Peyer's patch (tissue), 4 donors: ENCODE data around the gene GOSR2. TPM values are rescaled to one million over a fixed set of nuclear protein-coding genes. Genes with fewer than 3 reads are reported as not detected.

ENCODE experiments used
- DNase-seq, 3 donors: peaks; one replicate each; pipeline ENCODE4 v3.0.0-alpha.2; 2017 to 2019
- H3K27ac ChIP-seq, 4 donors: fragments of 200-600 bp; sonication (generic); one replicate each; pipeline ENCODE4 v1.5.1; 2016 to 2019
- H3K27me3 ChIP-seq, 2 donors: fragments of 200-600 bp; sonication (generic); one replicate each; pipeline ENCODE4 v1.5.1; 2019
- H3K36me3 ChIP-seq, 3 donors: fragments of 200-600 bp; sonication (generic); one replicate each; pipeline ENCODE4 v1.5.1; 2016 to 2019
- H3K4me1 ChIP-seq, 4 donors: fragments of 200-600 bp; sonication (generic); one replicate each; pipeline ENCODE4 v1.5.1; 2016 to 2019
- H3K4me3 ChIP-seq, 4 donors: fragments of 200-600 bp; sonication (generic); 1 replicate in 3 of 4; 2 replicates in 1 of 4; pipeline ENCODE4 v1.5.1; 2016 to 2019; ENCODE audit warnings: mild to moderate bottlenecking in 1 of 4
- H3K9me3 ChIP-seq, 4 donors: fragments of 200-600 bp; sonication (generic); one replicate each; pipeline ENCODE4 v1.5.1; 2016 to 2019; ENCODE audit warnings: mild to moderate bottlenecking in 1 of 4
- CTCF ChIP-seq, 6 experiments: fragments of 450-650 bp in 4 of 6; fragments of 200-600 bp in 2 of 6; sonication (generic) in 1 of 6; IDR thresholded peaks; one replicate each; pipeline ENCODE4 v1.5.1; 2017 to 2019; ENCODE audit warnings: antibody characterized with exemption in 6 of 6, mild to moderate bottlenecking in 3 of 6, moderate library complexity in 1 of 6
- POLR2A ChIP-seq, 2 donors: fragments of 450-650 bp; IDR thresholded peaks; one replicate each; pipeline ENCODE4 v1.5.1; 2017; ENCODE audit warnings: antibody characterized with exemption in 2 of 2, mild to moderate bottlenecking in 2 of 2, moderate library complexity in 2 of 2
- total RNA-seq, 4 donors: library from RNA; depleted of rRNA; stranded (reverse); fragments of >200 nt; gene quantifications; one replicate each; pipeline ENCODE4 v1.1.0, GENCODE V29; 2016

The GOSR2 gene
- total RNA-seq, 4 donors from 2014 or later = 77.6 to 148 (median 121) TPM

GRCh38 chr17:46894476-46895151 is 28.3 kb upstream of the GOSR2 start:
- Histone ChIP-seq H3K9me3 (no peaks in the 10 kb centered on the region), H3K36me3 (no peaks in the 10 kb centered on the region), H3K4me3 (no peak overlapping the region), H3K4me1 (no peaks in the 10 kb centered on the region), H3K27ac (no peak overlapping the region), H3K27me3 (no peaks in the 10 kb centered on the region)
- no peak for TF ChIP-seq CTCF (IDR thresholded peaks at IDR 0.05)
- no peak for TF ChIP-seq POLR2A (IDR thresholded peaks at IDR 0.05)
- no peak for DNase-seq

- no peaks in the 10 kb centered on the region for H3K9me3 ChIP-seq
- no peaks in the 10 kb centered on the region for H3K4me1 ChIP-seq
- H3K36me3 ChIP-seq = no peaks in the 10 kb centered on the region
- DNase-seq = no peak
- no peak for TF ChIP-seq POLR2A (IDR thresholded peaks at IDR 0.05)
- no peak overlapping the region for H3K4me3 ChIP-seq
- H3K27ac ChIP-seq = no peak overlapping the region
- no peaks in the 10 kb centered on the region for H3K27me3 ChIP-seq
These were observed 27.8 kb upstream of the GOSR2 start for GRCh38 chr17:46895171-46895570.

GRCh38 chr17:46896991-46897390 is 26.0 kb upstream of the GOSR2 start:
- Histone ChIP-seq H3K4me1 (no peaks in the 10 kb centered on the region), H3K36me3 (no peaks in the 10 kb centered on the region), H3K27me3 (no peaks in the 10 kb centered on the region), H3K4me3 (no peak overlapping the region), H3K9me3 (no peaks in the 10 kb centered on the region), H3K27ac (no peak overlapping the region)
- no peak for DNase-seq
- TF ChIP-seq CTCF (IDR thresholded peaks at IDR 0.05) = no peak
- no peak for TF ChIP-seq POLR2A (IDR thresholded peaks at IDR 0.05)

- no peaks in the 10 kb centered on the region for H3K4me1 ChIP-seq
- no peaks in the 10 kb centered on the region for H3K9me3 ChIP-seq
These were observed 24.6 kb upstream of the GOSR2 start for GRCh38 chr17:46898364-46898763.

GRCh38 chr17:46898860-46899259 is 24.1 kb upstream of the GOSR2 start:
- no peak for DNase-seq
- H3K4me3 ChIP-seq = no peak overlapping the region

More at GRCh38 chr17:46898364-46898763, 24.6 kb upstream of the GOSR2 start:
- no peak overlapping the region for H3K27ac ChIP-seq
- no peak overlapping the region for H3K4me3 ChIP-seq
- TF ChIP-seq CTCF (IDR thresholded peaks at IDR 0.05) (no peak), POLR2A (IDR thresholded peaks at IDR 0.05) (no peak)
- DNase-seq = no peak
- no peaks in the 10 kb centered on the region for H3K27me3 ChIP-seq
- no peaks in the 10 kb centered on the region for H3K36me3 ChIP-seq

More at GRCh38 chr17:46898860-46899259, 24.1 kb upstream of the GOSR2 start:
- H3K4me1 ChIP-seq = no peaks in the 10 kb centered on the region
- no peaks in the 10 kb centered on the region for H3K36me3 ChIP-seq
- H3K27ac ChIP-seq = no peak overlapping the region
- H3K27me3 ChIP-seq = no peaks in the 10 kb centered on the region
- H3K9me3 ChIP-seq = no peaks in the 10 kb centered on the region
- TF ChIP-seq CTCF (IDR thresholded peaks at IDR 0.05) = no peak
- TF ChIP-seq POLR2A (IDR thresholded peaks at IDR 0.05) = no peak
